ENCODE data around the gene ABHD11. TPM values are rescaled to one million over a fixed set of nuclear protein-coding genes. Genes with fewer than 3 reads are reported as not detected.

ABHD11 gene
- total RNA-seq, 1 donor from 2014 or later: 43.9 TPM

GRCh38 chr7:73768641-73769480 lies 30.3 kb upstream of the ABHD11 start:
- Mint-ChIP-seq H3K36me3 (no peaks in the 10 kb centered on the region), H3K27me3 (peaks cover 27% of the 10 kb centered on the region), H3K4me1 (ENCODE audit: unreplicated experiment) (peaks cover 4% of the 10 kb centered on the region), H3K4me3 (peak overlapping the region; percentile 41), H3K9me3 (no peaks in the 10 kb centered on the region), H3K27ac (no peak overlapping the region)
- DNase-seq (ENCODE audit: extremely low spot score, unreplicated experiment): no peak
- TF ChIP-seq CTCF (conservative IDR thresholded peaks at IDR 0.05): no peak

- TF ChIP-seq CTCF (conservative IDR thresholded peaks at IDR 0.05): no peak
- no peak for DNase-seq (ENCODE audit: extremely low spot score, unreplicated experiment)
- Mint-ChIP-seq H3K9me3 (no peaks in the 10 kb centered on the region), H3K4me1 (ENCODE audit: unreplicated experiment) (peaks cover 4% of the 10 kb centered on the region), H3K27ac (no peak overlapping the region), H3K4me3 (no peak overlapping the region), H3K27me3 (peaks cover 23% of the 10 kb centered on the region), H3K36me3 (no peaks in the 10 kb centered on the region)
Measured at GRCh38 chr7:73766556-73767229, 28.1 kb upstream of the ABHD11 start.

GRCh38 chr7:73762659-73762999 lies 24.0 kb upstream of the ABHD11 start:
- H3K27me3 Mint-ChIP-seq: peaks cover 2% of the 10 kb centered on the region
- no peaks in the 10 kb centered on the region for H3K36me3 Mint-ChIP-seq
- DNase-seq (ENCODE audit: extremely low spot score, unreplicated experiment): no peak
- no peak for TF ChIP-seq CTCF (conservative IDR thresholded peaks at IDR 0.05)
- H3K4me1 Mint-ChIP-seq (ENCODE audit: unreplicated experiment): no peaks in the 10 kb centered on the region
- H3K4me3 Mint-ChIP-seq: no peak overlapping the region
- H3K9me3 Mint-ChIP-seq: no peaks in the 10 kb centered on the region
- no peak overlapping the region for H3K27ac Mint-ChIP-seq

GRCh38 chr7:73761854-73762658 lies 23.5 kb upstream of the ABHD11 start:
- Mint-ChIP-seq H3K27ac (no peak overlapping the region), H3K4me3 (no peak overlapping the region), H3K9me3 (no peaks in the 10 kb centered on the region), H3K27me3 (no peaks in the 10 kb centered on the region), H3K4me1 (ENCODE audit: unreplicated experiment) (no peaks in the 10 kb centered on the region), H3K36me3 (no peaks in the 10 kb centered on the region)
- no peak for TF ChIP-seq CTCF (conservative IDR thresholded peaks at IDR 0.05)
- DNase-seq (ENCODE audit: extremely low spot score, unreplicated experiment): no peak

GRCh38 chr7:73758581-73759138 lies 20.1 kb upstream of the ABHD11 start:
- Mint-ChIP-seq H3K36me3 (no peaks in the 10 kb centered on the region), H3K27ac (no peak overlapping the region), H3K9me3 (no peaks in the 10 kb centered on the region), H3K4me3 (no peak overlapping the region), H3K27me3 (no peaks in the 10 kb centered on the region), H3K4me1 (ENCODE audit: unreplicated experiment) (no peaks in the 10 kb centered on the region)
- no peak for TF ChIP-seq CTCF (conservative IDR thresholded peaks at IDR 0.05)
- DNase-seq (ENCODE audit: extremely low spot score, unreplicated experiment): no peak

Data from type B pancreatic cell (in vitro differentiated cells).